Measurements from ENCODE around the gene JADE2. TPM values are rescaled to one million over a fixed set of nuclear protein-coding genes. Genes with fewer than 3 reads are reported as not detected.

JADE2 gene
- total and polyA plus RNA-seq, 2 of the 8 experiments (the other 6 are each of a cell fraction or from before 2014, with no cell fraction given): 19.2 to 55.8 TPM

- Histone ChIP-seq H2BK15ac (ENCODE audit: low read length) (no peak overlapping the region), H2BK5ac (ENCODE audit: low read depth, low read length) (no peak overlapping the region), H4K8ac (ENCODE audit: extremely low read depth, insufficient read depth, low read length) (peak overlapping the region; percentile 82), H3K23me2 (ENCODE audit: low read depth, low read length) (no peaks in the 10 kb centered on the region), H3K56ac (replicated peaks; ENCODE audit: insufficient read length, low read depth, low read length) (no peak overlapping the region), H3K9me3 (ENCODE audit: insufficient read depth in 2 of 2, low read depth in 1 of 2, low read length in 1 of 2) (no peaks in the 10 kb centered on the region), H3K79me1 (ENCODE audit: low read depth, low read length) (peaks cover 2% of the 10 kb centered on the region; the same call in 1 of the 2 replicates), H3K9ac (replicated peaks in 1 of 4; ENCODE audit: extremely low read depth in 1 of 4, low read depth in 3 of 4, low read length in 3 of 4) (no peak overlapping the region), H3K14ac (ENCODE audit: insufficient read length) (no peak overlapping the region), H3K4me3 (ENCODE audit: extremely low read depth in 1 of 4, insufficient read depth in 2 of 4, low read depth in 3 of 4, low read length in 4 of 4) (no peak overlapping the region), H2AFZ (ENCODE audit: low read length) (no peak overlapping the region), H2AK5ac (ENCODE audit: low read depth, low read length) (no peak overlapping the region), H3K4me1 (replicated peaks in 1 of 4; ENCODE audit: control insufficient read depth in 3 of 4, insufficient read depth in 4 of 4, low read length in 3 of 4) (no peaks in the 10 kb centered on the region), H4K91ac (replicated peaks; ENCODE audit: insufficient read length, low read length) (no peak overlapping the region), H4K5ac (ENCODE audit: insufficient read length, low read depth, low read length) (no peak overlapping the region), H3K18ac (ENCODE audit: extremely low read depth, low read length) (no peak overlapping the region), H4K20me1 (replicated peaks in 1 of 2; ENCODE audit: control insufficient read depth in 1 of 2, insufficient read depth in 2 of 2, low read length in 2 of 2) (peaks cover 4 to 8% of the 10 kb centered on the region in 2 experiments), H2BK120ac (replicated peaks; ENCODE audit: low read depth, low read length) (no peak overlapping the region), H3K36me3 (ENCODE audit: control insufficient read depth in 2 of 4, insufficient read depth in 4 of 4, low read length in 3 of 4) (peaks cover 33 to 63% (median 57%) of the 10 kb centered on the region in 4 experiments), H3K23ac (ENCODE audit: insufficient read length) (no peak overlapping the region), H3K27me3 (replicated peaks in 1 of 4; ENCODE audit: control insufficient read depth in 3 of 4, extremely low read depth in 1 of 4, insufficient read depth in 3 of 4, low read length in 3 of 4) (no peaks in the 10 kb centered on the region), H3K27ac (ENCODE audit: low read depth, low read length) (no peak overlapping the region), H2BK20ac (ENCODE audit: low read length) (no peak overlapping the region), H3K79me2 (ENCODE audit: control insufficient read depth in 1 of 2, insufficient read depth in 2 of 2, low read length in 2 of 2) (no peaks in the 10 kb centered on the region; a peak in 1 of 4 replicates), H3K4ac (replicated peaks; ENCODE audit: insufficient read length, low read depth, low read length) (no peak overlapping the region), H3K4me2 (ENCODE audit: insufficient read depth in 1 of 2, low read depth in 2 of 2, low read length in 2 of 2) (no peak overlapping the region), H2BK12ac (ENCODE audit: low read depth, low read length) (no peak overlapping the region)
- CTCF ChIA-PET (ENCODE audit: partially characterized antibody): interaction anchor here (0.9 to 5.8 kb wide), 11 partner anchors 9 to 34 kb away, joined by 3 to 54 read pairs (median 4); no protein-coding TSS in a partner anchor
- 96% methylated on average over 22 of the region's 28 CpGs; no CpG with 5 or more reads in 1 of the 2 experiments for WGBS, 2 experiments (ENCODE audit: extremely low coverage in 1 of 2, insufficient coverage in 1 of 2, insufficient read length in 1 of 2, insufficient replicate concordance in 2 of 2, low coverage in 1 of 2, low lambda C conversion rate in 2 of 2, missing lambda C conversion rate in 1 of 2)
- POLR2A ChIA-PET (ENCODE audit: partially characterized antibody): interaction anchor here (0.6 to 2.4 kb wide), 9 partner anchors 8 to 700 kb away, joined by 3 to 6 read pairs (median 3); no protein-coding TSS in a partner anchor
- no peak for DNase-seq (ENCODE audit: low read depth in 1 of 2, low spot score in 2 of 2)
- FAIRE-seq: no peak
- TF ChIP-seq TAF7 (optimal IDR thresholded peaks at IDR 0.05; ENCODE audit: borderline replicate concordance, low read depth, low read length): no peak
- TF ChIP-seq HDAC6 (IDR thresholded peaks at IDR 0.05; ENCODE audit: low read depth, low read length): no peak
- TF ChIP-seq NANOG (IDR thresholded peaks at IDR 0.05; ENCODE audit: insufficient read depth, low read depth, low read length, poor library complexity, severe bottlenecking): no peak
- TF ChIP-seq TAF1 (IDR thresholded peaks at IDR 0.05; ENCODE audit: low read depth, low read length): no peak
- TF ChIP-seq CREB1 (IDR thresholded peaks at IDR 0.05): no peak
- TF ChIP-seq CHD1 (IDR thresholded peaks at IDR 0.05; ENCODE audit: low read depth, low read length): no peak
- TF ChIP-seq E2F6 (IDR thresholded peaks at IDR 0.05): no peak
- no peak for TF ChIP-seq POU5F1 (IDR thresholded peaks at IDR 0.05; ENCODE audit: low read depth, low read length)
- no peak for TF ChIP-seq TBP (IDR thresholded peaks at IDR 0.05; ENCODE audit: low read depth, low read length)
- no peak for TF ChIP-seq JUND (IDR thresholded peaks at IDR 0.05; ENCODE audit: low read length)
- no peak for TF ChIP-seq TCF12 (IDR thresholded peaks at IDR 0.05; ENCODE audit: low read depth, low read length)
- no peak for TF ChIP-seq MAFK (IDR thresholded peaks at IDR 0.05; ENCODE audit: low read depth, low read length)
These were observed 40.6 kb downstream of the JADE2 start for GRCh38 chr5:134565791-134566740.

Data from H1 (cell line).